HG02642 (cell line): Measurements from ENCODE around the gene SPTLC2.

Experiments used
- ATAC-seq: cut with Tn5 transposase; IDR thresholded peaks from one replicate; pipeline ENCODE4 v1.9.1; 2021; ENCODE audit warnings: mild to moderate bottlenecking; ENCODE audit not compliant: unreplicated experiment, poor library complexity

SPTLC2 gene

GRCh38 chr14:77625360-77625759 is 8.9 kb upstream of the SPTLC2 start:
- no peak for ATAC-seq

- ATAC-seq: no peak
Measured at GRCh38 chr14:77623201-77623600, 6.8 kb upstream of the SPTLC2 start.

- ATAC-seq: no peak
Measured at GRCh38 chr14:77622366-77622961, 6.0 kb upstream of the SPTLC2 start.

- no peak for ATAC-seq
Measured at GRCh38 chr14:77620222-77620870, 3.9 kb upstream of the SPTLC2 start.

GRCh38 chr14:77618381-77618970 is 2.0 kb upstream of the SPTLC2 start:
- no peak for ATAC-seq

- no peak for ATAC-seq
Measured at GRCh38 chr14:77616133-77616453, 344 bp downstream of the SPTLC2 start.

- no peak for ATAC-seq
Measured at GRCh38 chr14:77615361-77616132, 890 bp downstream of the SPTLC2 start.

GRCh38 chr14:77613201-77613600 is 3.2 kb downstream of the SPTLC2 start:
- no peak for ATAC-seq

- ATAC-seq: no peak
Measured at GRCh38 chr14:77612011-77612620, 4.3 kb downstream of the SPTLC2 start.

- no peak for ATAC-seq
Measured at GRCh38 chr14:77610553-77610952, 5.9 kb downstream of the SPTLC2 start.

GRCh38 chr14:77609922-77610321 is 6.5 kb downstream of the SPTLC2 start:
- ATAC-seq: no peak

- ATAC-seq: peak; percentile 63
Measured at GRCh38 chr14:77607741-77608302, 8.6 kb downstream of the SPTLC2 start.

GRCh38 chr14:77605392-77605972 is 11.0 kb downstream of the SPTLC2 start:
- no peak for ATAC-seq

- ATAC-seq: no peak
Measured at GRCh38 chr14:77603654-77604255, 12.7 kb downstream of the SPTLC2 start.

- ATAC-seq: no peak
Measured at GRCh38 chr14:77603031-77603430, 13.4 kb downstream of the SPTLC2 start.

- ATAC-seq: no peak
Measured at GRCh38 chr14:77601846-77602619, 14.4 kb downstream of the SPTLC2 start.

GRCh38 chr14:77599889-77600288 is 16.5 kb downstream of the SPTLC2 start:
- no peak for ATAC-seq

- ATAC-seq: no peak
Measured at GRCh38 chr14:77598366-77599070, 17.9 kb downstream of the SPTLC2 start.
